CD8-positive, alpha-beta memory T cell (primary cell): Measurements from ENCODE around the gene TAF9B. TPM values are rescaled to one million over a fixed set of nuclear protein-coding genes. Genes with fewer than 3 reads are reported as not detected.
A peak's percentile ranks its signal among the peaks of the same experiment; 100 is the strongest.
"Not testable (repeated sequence)": the region's sequence is repeated elsewhere in the genome, so short reads cannot be mapped to it uniquely, and the experiment has no call there.

Source experiments
- CTCF ChIA-PET: fragments of 350-600 bp; sonication (Branson Sonifier 250); formaldehyde crosslinking; loops from one replicate; lab custom pipeline; 2021; ENCODE audit warnings: antibody characterized with exemption; lab: Charles Lee
- POLR2A ChIA-PET: fragments of 350-600 bp; sonication (Branson Sonifier 250); formaldehyde crosslinking; loops from one replicate; lab custom pipeline; 2021; ENCODE audit warnings: antibody characterized with exemption; lab: Charles Lee
- DNase-seq, 5 donors: peaks; one replicate each; pipeline versions ENCODE4 v3.0.0 to v3.0.0-alpha.2; 2020 to 2022; ENCODE audit warnings: mixed read lengths in 1 of 5
- H3K27ac ChIP-seq: one replicate; pipeline ENCODE4 v1.7.0; 2013; ENCODE audit warnings: low read depth, mild to moderate bottlenecking, low read length, moderate library complexity
- H3K27me3 ChIP-seq: 2 replicates; pipeline ENCODE4 v1.7.0; 2013; ENCODE audit warnings: low read length, mild to moderate bottlenecking; ENCODE audit not compliant: insufficient read depth, poor library complexity, severe bottlenecking
- H3K36me3 ChIP-seq: 2 replicates; pipeline ENCODE4 v1.7.0; 2013; ENCODE audit warnings: mild to moderate bottlenecking, low read length, moderate library complexity; ENCODE audit not compliant: insufficient read depth
- H3K4me1 ChIP-seq: 2 replicates; pipeline ENCODE4 v1.7.0; 2013; ENCODE audit warnings: mild to moderate bottlenecking, low read length, moderate library complexity; ENCODE audit not compliant: insufficient read depth
- H3K4me3 ChIP-seq: 2 replicates; pipeline ENCODE4 v1.7.0; 2013; ENCODE audit warnings: mild to moderate bottlenecking, low read length
- H3K9me3 ChIP-seq: 2 replicates; pipeline ENCODE4 v1.7.0; 2013; ENCODE audit warnings: mild to moderate bottlenecking, low read length
- H3K27ac Mint-ChIP-seq, 8 donors: one replicate each; pipeline ENCODE4 v1.8.0; 2020 to 2021; ENCODE audit warnings: mixed read lengths in 8 of 8, mild to moderate bottlenecking in 6 of 8, inconsistent platforms in 3 of 8, moderate library complexity in 3 of 8
- H3K27me3 Mint-ChIP-seq, 2 donors: one replicate each; pipeline ENCODE4 v1.8.0; 2020 to 2021; ENCODE audit warnings: mixed read lengths in 2 of 2, mild to moderate bottlenecking in 1 of 2, moderate library complexity in 1 of 2
- H3K36me3 Mint-ChIP-seq, 3 donors: one replicate each; pipeline ENCODE4 v1.8.0; 2020 to 2021; ENCODE audit warnings: mixed read lengths in 3 of 3, inconsistent platforms in 1 of 3, mild to moderate bottlenecking in 1 of 3
- H3K4me1 Mint-ChIP-seq, 3 donors: one replicate each; pipeline ENCODE4 v1.8.0; 2020 to 2021; ENCODE audit warnings: mixed read lengths in 3 of 3, inconsistent platforms in 1 of 3, mild to moderate bottlenecking in 1 of 3
- H3K4me3 Mint-ChIP-seq, 7 donors: one replicate each; pipeline ENCODE4 v1.8.0; 2020 to 2021; ENCODE audit warnings: mixed read lengths in 7 of 7, mild to moderate bottlenecking in 6 of 7, moderate library complexity in 4 of 7, inconsistent platforms in 2 of 7
- H3K9me3 Mint-ChIP-seq, 5 donors: one replicate each; pipeline ENCODE4 v1.8.0; 2020 to 2022; ENCODE audit warnings: mixed read lengths in 5 of 5, mild to moderate bottlenecking in 3 of 5, moderate library complexity in 2 of 5, inconsistent platforms in 1 of 5
- polyA plus RNA-seq: library from polyadenylated mRNA; unstranded; fragments of 300-500 nt; fragmentation: Illumina TruSeq; gene quantifications from one replicate; pipeline ENCODE4 v1.2.3, GENCODE V29; 2021
- total RNA-seq, 2 experiments: library from RNA; stranded (reverse); gene quantifications; one replicate each; pipeline ENCODE4 v1.2.3, GENCODE V29; 2021

The TAF9B gene
- total and polyA plus RNA-seq, 3 experiments from 2014 or later: 21.0 to 32.1 (median 27.7) TPM

DNA sequence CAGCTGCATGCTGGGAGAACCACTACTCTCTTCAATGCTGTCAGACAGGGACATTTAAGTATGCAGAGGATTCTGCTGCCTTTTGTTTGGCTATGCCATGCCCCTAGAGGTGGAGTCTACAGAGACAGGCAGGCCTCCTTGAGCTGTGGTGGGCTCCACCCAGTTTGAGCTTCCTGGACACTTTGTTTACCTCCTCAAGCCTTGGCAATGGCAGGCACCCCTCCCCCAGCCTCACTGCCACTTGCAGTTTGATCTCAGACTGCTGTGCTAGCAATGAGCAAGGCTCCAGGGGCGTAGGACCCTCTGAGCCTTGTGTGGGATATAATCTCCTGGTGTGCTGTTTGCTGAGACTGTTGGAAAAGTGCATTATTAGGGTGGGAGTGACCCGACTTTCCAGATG is 17.9 kb upstream of the TAF9B start:
- H3K36me3 Mint-ChIP-seq, H3K9me3 Mint-ChIP-seq, CTCF ChIA-PET: not testable (repeated sequence)

DNA sequence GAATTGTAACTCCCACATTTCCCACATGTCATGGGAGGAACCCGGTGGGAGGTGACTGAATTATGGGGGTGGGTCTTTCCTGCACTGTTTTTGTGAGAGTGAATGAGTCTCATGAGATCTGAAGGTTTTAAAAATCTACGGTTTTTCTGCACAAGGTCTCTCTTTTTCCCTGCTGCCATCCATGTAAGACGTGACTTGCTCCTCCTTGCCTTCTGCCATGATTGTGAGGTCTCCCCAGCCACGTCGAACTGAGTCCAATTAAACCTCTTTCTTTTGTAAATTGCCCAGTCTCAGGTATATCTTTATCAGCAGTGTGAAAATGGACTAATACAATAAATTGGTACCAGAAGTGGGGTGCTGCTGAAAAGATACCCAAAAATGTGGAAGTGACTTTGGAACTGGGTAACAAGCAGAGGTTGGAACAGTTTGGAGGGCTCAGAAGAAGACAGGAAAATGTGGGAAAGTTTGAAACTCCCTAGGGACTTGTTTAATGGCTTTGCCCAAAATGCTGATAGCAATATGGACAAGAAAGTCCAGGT is 7.6 kb upstream of the TAF9B start:
- CTCF ChIA-PET, H3K4me3 Mint-ChIP-seq, H3K4me1 Mint-ChIP-seq, H3K27me3 Mint-ChIP-seq, H3K27ac ChIP-seq, H3K27me3 ChIP-seq, H3K27ac Mint-ChIP-seq, H3K36me3 ChIP-seq, H3K4me1 ChIP-seq, DNase-seq, POLR2A ChIA-PET, H3K9me3 ChIP-seq, H3K4me3 ChIP-seq: not testable (repeated sequence)
- Mint-ChIP-seq H3K9me3 (peaks cover 0 to 27% (median 23%) of the 10 kb centered on the region in 5 donors), H3K36me3 (peaks cover 0 to 17% (median 0%) of the 10 kb centered on the region in 3 donors)

More for the DNA sequence above, 17.9 kb upstream of the TAF9B start:
- H3K27ac ChIP-seq, H3K9me3 ChIP-seq, POLR2A ChIA-PET, H3K27me3 ChIP-seq, H3K4me3 ChIP-seq, H3K4me1 ChIP-seq, H3K4me3 Mint-ChIP-seq, H3K27ac Mint-ChIP-seq, H3K36me3 ChIP-seq: not testable (repeated sequence)
- DNase-seq: peak in 1 of 5 donors; percentile 46
- Mint-ChIP-seq H3K4me1 (peaks cover 4 to 18% (median 17%) of the 10 kb centered on the region in 3 donors), H3K27me3 (peaks cover 4 to 16% of the 10 kb centered on the region in 2 donors)

DNA sequence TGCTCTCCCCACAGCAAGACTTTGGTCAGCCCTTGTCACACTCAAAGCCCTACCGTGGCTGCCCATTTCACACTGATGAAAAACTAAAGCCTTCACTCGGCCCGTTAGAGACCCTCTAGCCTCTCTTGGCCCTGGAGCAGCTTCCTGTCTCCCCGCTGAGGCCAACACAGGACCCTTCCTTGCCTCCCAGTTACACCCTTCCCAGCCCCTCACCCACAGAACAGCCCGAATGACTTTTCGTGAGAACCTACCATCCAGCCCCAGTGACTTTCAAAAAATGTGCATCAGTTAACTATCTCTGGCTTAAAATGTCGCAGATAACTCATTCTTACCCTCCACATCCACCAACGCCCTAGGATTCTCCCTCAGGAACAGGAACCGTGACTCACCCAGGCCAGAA is 756 bp upstream of the TAF9B start:
- POLR2A ChIA-PET: no interaction called here
- DNase-seq: no peak
- H3K27me3 ChIP-seq: no peaks in the 10 kb centered on the region
- H3K4me1 ChIP-seq: no peaks in the 10 kb centered on the region
- H3K4me3 Mint-ChIP-seq: peak overlapping the region; percentile 89 to 96 (median 94)
- peaks cover 0 to 6% (median 0%) of the 10 kb centered on the region in 3 donors for H3K36me3 Mint-ChIP-seq
- H3K36me3 ChIP-seq: no peaks in the 10 kb centered on the region
- H3K27me3 Mint-ChIP-seq: peaks cover 0 to 4% of the 10 kb centered on the region in 2 donors
- peak overlapping the region; percentile 74 for H3K4me3 ChIP-seq
- no peaks in the 10 kb centered on the region for H3K9me3 ChIP-seq
- H3K4me1 Mint-ChIP-seq: peaks cover 0 to 15% (median 8%) of the 10 kb centered on the region in 3 donors
- CTCF ChIA-PET: no interaction called here
- H3K9me3 Mint-ChIP-seq: no peaks in the 10 kb centered on the region
- peak overlapping the region in 6 of 8 donors; percentile 9 to 94 (median 48) for H3K27ac Mint-ChIP-seq
- no peak overlapping the region for H3K27ac ChIP-seq

DNA sequence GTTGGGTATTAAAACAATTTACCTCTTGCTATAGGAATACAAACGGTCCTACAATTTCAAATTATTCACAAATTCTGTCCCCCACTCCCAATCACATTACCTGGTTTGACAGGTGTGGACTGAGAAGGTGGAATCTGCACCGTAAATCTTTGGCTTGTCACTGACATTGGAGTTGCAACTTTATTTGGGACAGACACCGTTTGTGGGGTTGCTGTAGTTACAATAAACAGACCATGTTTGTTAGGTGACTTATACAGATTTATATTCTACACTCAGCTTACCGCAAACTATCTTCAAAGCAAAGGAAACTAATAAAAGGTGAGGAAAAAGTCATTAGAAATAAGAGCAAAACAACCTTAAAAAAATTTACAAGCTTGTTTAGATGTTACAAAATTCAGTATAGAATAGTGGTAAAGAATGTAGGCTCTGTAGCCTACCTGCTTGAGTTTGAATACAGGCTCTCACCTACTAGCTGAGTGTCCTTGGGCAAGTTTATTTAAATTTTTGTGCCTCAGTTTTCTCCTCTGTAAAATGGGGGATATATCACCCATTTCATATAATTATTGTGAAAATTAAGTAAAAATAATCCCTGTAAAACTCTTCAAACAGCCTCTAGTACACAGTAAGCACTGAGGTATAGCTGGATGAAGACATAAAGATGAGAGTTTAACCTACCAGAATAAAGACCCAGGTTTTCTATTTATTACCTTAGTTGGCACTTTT is 6.1 kb downstream of the TAF9B start:
- H3K27ac Mint-ChIP-seq: peak overlapping the region in 4 of 8 donors; percentile 17 to 71 (median 64)
- peaks cover 4 to 6% (median 4%) of the 10 kb centered on the region in 3 donors for H3K4me1 Mint-ChIP-seq
- CTCF ChIA-PET: no interaction called here
- H3K4me1 ChIP-seq: no peaks in the 10 kb centered on the region
- H3K4me3 ChIP-seq: no peak overlapping the region
- H3K9me3 Mint-ChIP-seq: no peaks in the 10 kb centered on the region
- H3K27ac ChIP-seq: no peak overlapping the region
- H3K9me3 ChIP-seq: no peaks in the 10 kb centered on the region
- POLR2A ChIA-PET: no interaction called here
- H3K4me3 Mint-ChIP-seq: no peak overlapping the region
- no peaks in the 10 kb centered on the region for H3K27me3 ChIP-seq
- no peaks in the 10 kb centered on the region for H3K36me3 ChIP-seq
- peaks cover 0 to 37% (median 0%) of the 10 kb centered on the region in 3 donors for H3K36me3 Mint-ChIP-seq
- peaks cover 0 to 4% of the 10 kb centered on the region in 2 donors for H3K27me3 Mint-ChIP-seq
- DNase-seq: no peak

DNA sequence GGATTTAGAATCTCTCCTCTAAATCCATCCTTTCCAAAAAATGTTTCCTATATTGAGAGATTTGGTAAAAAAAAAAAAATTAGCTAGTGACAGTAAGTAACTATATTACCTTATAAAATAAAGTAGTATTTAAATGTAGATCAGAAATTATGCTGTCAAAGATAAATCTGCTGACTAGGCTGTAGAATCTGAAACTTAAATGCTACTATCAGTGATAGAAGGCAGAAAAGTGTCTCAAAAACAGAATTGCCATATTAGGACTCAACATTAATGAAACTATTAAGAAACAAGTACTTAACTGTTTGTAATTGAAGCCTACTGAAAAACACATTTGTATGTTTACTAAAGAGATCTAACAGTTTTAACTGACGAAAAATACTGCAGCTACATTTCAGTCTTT is 8.3 kb downstream of the TAF9B start:
- CTCF ChIA-PET: interaction anchor here (0.8 kb wide), 1 partner anchor 8 kb away, joined by 3 read pairs; the partner anchor contains the start of gene TAF9B
- Histone ChIP-seq H3K27me3 (no peaks in the 10 kb centered on the region), H3K9me3 (no peaks in the 10 kb centered on the region), H3K4me3 (no peak overlapping the region), H3K4me1 (no peaks in the 10 kb centered on the region), H3K36me3 (peaks cover 7% of the 10 kb centered on the region), H3K27ac (no peak overlapping the region)
- H3K27ac Mint-ChIP-seq: peak overlapping the region in 2 of 8 donors; percentile 34 to 60
- H3K36me3 Mint-ChIP-seq: peaks cover 0 to 52% (median 1%) of the 10 kb centered on the region in 3 donors
- H3K4me3 Mint-ChIP-seq: no peak overlapping the region
- no peak for DNase-seq
- peaks cover 3 to 4% (median 4%) of the 10 kb centered on the region in 3 donors for H3K4me1 Mint-ChIP-seq
- peaks cover 0 to 2% of the 10 kb centered on the region in 2 donors for H3K27me3 Mint-ChIP-seq
- POLR2A ChIA-PET: interaction anchor here (0.6 kb wide), 1 partner anchor 7 kb away, joined by 6 read pairs; no protein-coding TSS in a partner anchor
- H3K9me3 Mint-ChIP-seq: no peaks in the 10 kb centered on the region

DNA sequence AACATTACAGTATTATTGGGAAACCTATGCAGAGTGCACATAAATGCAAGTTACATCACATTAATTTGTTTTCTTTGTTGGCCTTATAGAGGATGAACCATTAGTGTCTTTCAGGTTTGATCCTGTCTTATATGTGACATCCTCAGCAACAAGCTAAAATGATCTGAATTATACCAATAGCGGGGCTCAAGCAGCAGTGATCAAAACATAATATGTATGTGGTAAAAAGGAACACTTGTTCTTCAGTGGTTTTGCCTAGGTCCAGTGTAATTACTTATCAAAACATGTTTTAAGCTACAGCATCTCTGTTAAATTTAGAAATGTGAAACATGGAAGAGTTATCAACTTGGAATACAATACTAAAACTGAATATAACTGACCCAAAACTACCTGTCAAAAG is 9.1 kb downstream of the TAF9B start:
- POLR2A ChIA-PET: interaction anchor here (0.9 kb wide), 1 partner anchor 9 kb away, joined by 3 read pairs; the partner anchor contains the start of gene TAF9B
- H3K27ac Mint-ChIP-seq: peak overlapping the region in 4 of 8 donors; percentile 34 to 77 (median 51)
- Histone ChIP-seq H3K4me1 (no peaks in the 10 kb centered on the region), H3K4me3 (no peak overlapping the region), H3K36me3 (peaks cover 7% of the 10 kb centered on the region), H3K9me3 (no peaks in the 10 kb centered on the region), H3K27me3 (no peaks in the 10 kb centered on the region), H3K27ac (no peak overlapping the region)
- no peaks in the 10 kb centered on the region for H3K9me3 Mint-ChIP-seq
- DNase-seq: no peak
- H3K4me3 Mint-ChIP-seq: peak overlapping the region in 1 of 7 donors; percentile 27
- H3K27me3 Mint-ChIP-seq: peaks cover 0 to 2% of the 10 kb centered on the region in 2 donors
- H3K4me1 Mint-ChIP-seq: peaks cover 4 to 6% (median 4%) of the 10 kb centered on the region in 3 donors
- H3K36me3 Mint-ChIP-seq: peaks cover 0 to 59% (median 1%) of the 10 kb centered on the region in 3 donors
- CTCF ChIA-PET: interaction anchor here (0.8 kb wide), 1 partner anchor 9 kb away, joined by 3 read pairs; the partner anchor contains the start of gene TAF9B

DNA sequence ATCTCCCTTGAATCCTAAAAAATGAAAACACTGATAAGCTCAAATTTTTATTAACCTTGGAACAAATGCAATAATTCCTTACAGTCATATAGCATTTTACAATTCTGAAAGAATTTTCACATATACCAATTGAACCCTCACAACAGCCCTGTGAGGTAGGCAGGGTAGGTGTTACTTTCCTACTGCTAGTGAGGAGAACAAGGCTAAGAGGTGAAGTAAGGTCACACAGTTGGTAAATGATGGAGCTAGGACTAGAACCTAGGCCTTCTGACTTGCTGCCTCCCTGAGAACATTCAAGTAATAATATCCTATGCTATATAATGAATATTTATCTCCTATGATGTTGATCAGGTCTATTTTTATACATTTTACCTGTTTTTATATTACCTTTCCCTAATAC is 9.7 kb downstream of the TAF9B start:
- Mint-ChIP-seq H3K4me3 (no peak overlapping the region), H3K36me3 (peaks cover 0 to 66% (median 1%) of the 10 kb centered on the region in 3 donors)

DNA sequence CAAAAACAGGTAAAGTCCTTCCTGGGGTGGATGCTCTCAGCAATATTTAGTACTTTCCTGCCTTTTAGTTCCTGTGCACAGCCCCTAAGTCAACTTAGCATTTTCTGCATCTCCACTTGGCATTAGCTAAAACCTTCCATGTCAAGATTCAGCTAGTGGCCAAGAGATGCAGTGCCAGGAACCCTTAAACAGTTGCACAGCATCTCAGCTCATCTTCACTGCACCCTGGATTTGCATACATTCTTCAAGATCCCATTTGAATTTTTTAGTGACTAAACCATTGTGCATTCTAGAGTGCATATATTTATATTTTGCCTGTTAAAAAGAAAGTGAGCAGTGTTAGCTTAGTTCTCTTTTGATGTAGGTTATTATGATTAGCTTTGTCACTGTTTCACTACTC is 13.7 kb downstream of the TAF9B start:
- H3K27ac ChIP-seq, H3K4me1 ChIP-seq, H3K27me3 Mint-ChIP-seq, POLR2A ChIA-PET, H3K9me3 Mint-ChIP-seq, H3K9me3 ChIP-seq, H3K4me3 Mint-ChIP-seq, H3K4me3 ChIP-seq, H3K27me3 ChIP-seq, DNase-seq: not testable (repeated sequence)
- H3K27ac Mint-ChIP-seq: peak overlapping the region in 2 of 8 donors; percentile 19 to 28
- peaks cover 0 to 84% (median 6%) of the 10 kb centered on the region in 3 donors for H3K36me3 Mint-ChIP-seq
- CTCF ChIA-PET: interaction anchor here (1.0 kb wide), 1 partner anchor 74 kb away, joined by 3 read pairs; no protein-coding TSS in a partner anchor
- peaks cover 0 to 31% (median 4%) of the 10 kb centered on the region in 3 donors for H3K4me1 Mint-ChIP-seq
- H3K36me3 ChIP-seq: peaks cover 31% of the 10 kb centered on the region

More for the DNA sequence above, 9.7 kb downstream of the TAF9B start:
- no peaks in the 10 kb centered on the region for H3K27me3 ChIP-seq
- H3K27me3 Mint-ChIP-seq: peaks cover 0 to 2% of the 10 kb centered on the region in 2 donors
- H3K9me3 Mint-ChIP-seq: no peaks in the 10 kb centered on the region
- POLR2A ChIA-PET: interaction anchor here (0.7 to 0.9 kb wide), 2 partner anchors 10 to 24 kb away, joined by 3 read pairs; partner anchors contain the start of gene TAF9B
- H3K27ac Mint-ChIP-seq: no peak overlapping the region
- H3K4me1 ChIP-seq: no peaks in the 10 kb centered on the region
- no peak overlapping the region for H3K4me3 ChIP-seq
- no peaks in the 10 kb centered on the region for H3K9me3 ChIP-seq
- CTCF ChIA-PET: no interaction called here
- no peak overlapping the region for H3K27ac ChIP-seq
- H3K4me1 Mint-ChIP-seq: peaks cover 4 to 7% (median 4%) of the 10 kb centered on the region in 3 donors
- DNase-seq: no peak
- peaks cover 14% of the 10 kb centered on the region for H3K36me3 ChIP-seq
